AG10803 (cell line): ENCODE measurements around the gene RUNX1.

Source experiments
- DNase-seq: peaks from one replicate; pipeline ENCODE4 v3.0.0; 2010; ENCODE audit warnings: low read depth
- H3K4me3 ChIP-seq: 2 replicates; pipeline ENCODE4 v1.5.1; 2011; ENCODE audit warnings: mild to moderate bottlenecking, low read length, control low read depth
- TF ChIP-seq, protein P1 (sequence below): conservative IDR thresholded peaks from 2 replicates; pipeline ENCODE4 v1.5.1; 2011; ENCODE audit warnings: mild to moderate bottlenecking, low read length, control low read depth, inconsistent platforms

RUNX1 gene

DNA sequence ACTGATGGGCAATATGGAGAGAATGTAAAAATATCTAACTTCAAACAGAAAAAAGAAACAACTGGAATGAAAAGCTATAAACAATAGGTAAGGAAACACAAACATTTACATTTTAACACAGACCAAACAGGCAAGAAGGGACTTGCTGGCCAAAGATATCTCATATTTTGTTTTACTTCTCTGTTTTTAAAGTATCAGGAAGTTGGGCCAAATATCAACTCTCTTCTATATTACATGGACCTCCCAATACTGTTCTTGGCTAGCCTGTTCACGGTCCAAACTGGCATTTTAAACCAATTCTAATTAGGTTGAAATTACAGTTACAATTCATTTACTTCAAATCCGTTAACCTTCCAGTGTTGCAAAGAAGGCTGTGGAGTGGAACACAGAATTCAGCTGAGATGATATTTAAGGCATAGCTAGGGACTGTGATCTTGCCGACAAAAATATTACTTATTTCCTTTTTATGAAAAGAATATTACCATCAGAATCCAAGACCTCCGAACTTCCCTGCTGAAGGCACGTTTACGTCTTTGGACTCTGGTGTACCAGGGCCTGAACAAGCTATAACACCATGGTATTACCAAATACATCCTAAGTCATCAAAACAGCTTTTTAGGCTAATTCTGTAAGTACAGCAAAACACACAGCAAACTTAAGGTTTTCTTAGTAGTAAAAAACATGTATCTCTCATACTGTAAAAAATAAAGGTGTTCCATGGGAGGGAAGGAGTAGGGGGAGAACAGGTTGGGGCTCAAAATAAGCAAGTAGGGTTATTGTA, 165.4 kb downstream of the RUNX1 start:
- no peak for DNase-seq
- H3K4me3 ChIP-seq, result peak overlapping the region; percentile 81
- TF ChIP-seq, protein P1, sequence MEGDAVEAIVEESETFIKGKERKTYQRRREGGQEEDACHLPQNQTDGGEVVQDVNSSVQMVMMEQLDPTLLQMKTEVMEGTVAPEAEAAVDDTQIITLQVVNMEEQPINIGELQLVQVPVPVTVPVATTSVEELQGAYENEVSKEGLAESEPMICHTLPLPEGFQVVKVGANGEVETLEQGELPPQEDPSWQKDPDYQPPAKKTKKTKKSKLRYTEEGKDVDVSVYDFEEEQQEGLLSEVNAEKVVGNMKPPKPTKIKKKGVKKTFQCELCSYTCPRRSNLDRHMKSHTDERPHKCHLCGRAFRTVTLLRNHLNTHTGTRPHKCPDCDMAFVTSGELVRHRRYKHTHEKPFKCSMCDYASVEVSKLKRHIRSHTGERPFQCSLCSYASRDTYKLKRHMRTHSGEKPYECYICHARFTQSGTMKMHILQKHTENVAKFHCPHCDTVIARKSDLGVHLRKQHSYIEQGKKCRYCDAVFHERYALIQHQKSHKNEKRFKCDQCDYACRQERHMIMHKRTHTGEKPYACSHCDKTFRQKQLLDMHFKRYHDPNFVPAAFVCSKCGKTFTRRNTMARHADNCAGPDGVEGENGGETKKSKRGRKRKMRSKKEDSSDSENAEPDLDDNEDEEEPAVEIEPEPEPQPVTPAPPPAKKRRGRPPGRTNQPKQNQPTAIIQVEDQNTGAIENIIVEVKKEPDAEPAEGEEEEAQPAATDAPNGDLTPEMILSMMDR, result no peak

DNA sequence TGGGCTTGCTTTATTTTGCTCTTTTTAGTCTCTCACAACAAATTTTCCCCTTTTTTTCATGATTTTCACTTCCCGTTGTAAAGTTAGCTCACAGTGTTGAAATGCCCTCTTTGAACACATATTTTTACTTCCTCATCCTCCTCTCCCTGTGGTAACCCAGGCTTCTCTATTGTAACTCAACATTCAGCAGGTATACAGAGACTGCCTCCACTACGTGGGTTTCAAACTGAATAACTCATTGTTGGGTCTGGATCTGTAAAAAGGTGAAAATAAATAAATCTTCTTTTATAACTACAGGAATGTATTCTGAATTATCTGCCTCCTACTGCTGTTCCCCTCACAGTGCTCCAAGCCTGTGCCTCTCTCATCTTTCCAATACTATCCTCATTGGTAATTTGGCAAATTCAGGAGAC, 166.4 kb downstream of the RUNX1 start:
- no peak for DNase-seq
- peak overlapping the region; percentile 81 for H3K4me3 ChIP-seq
- TF ChIP-seq, protein P1, result no peak

DNA sequence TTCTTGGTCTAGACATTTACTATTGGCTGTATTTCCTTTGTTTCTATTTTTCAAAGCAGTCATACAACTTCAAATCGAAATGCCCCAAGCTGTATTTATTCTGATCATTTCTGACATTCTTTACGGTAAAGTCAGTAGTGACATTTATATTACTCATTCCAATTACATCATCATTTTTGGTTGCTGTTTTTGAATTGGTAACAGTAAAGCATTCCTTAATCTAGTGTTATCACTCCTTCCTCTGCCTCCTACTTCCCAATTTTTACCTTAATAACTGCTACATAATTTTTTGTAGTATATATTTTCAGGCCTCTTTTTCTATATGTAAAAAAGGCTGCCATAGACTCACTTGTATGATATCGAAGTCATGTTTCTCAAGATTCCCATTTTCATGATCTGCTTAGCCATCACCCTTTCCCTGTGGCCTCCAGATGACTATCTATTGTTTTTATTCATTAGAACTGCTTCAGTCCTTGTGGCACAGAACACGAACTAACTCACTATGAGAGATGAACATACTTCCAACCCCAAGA, 167.2 kb downstream of the RUNX1 start:
- DNase-seq, result peak; percentile 81
- TF ChIP-seq, protein P1, result no peak
- H3K4me3 ChIP-seq, result peak overlapping the region; percentile 81

DNA sequence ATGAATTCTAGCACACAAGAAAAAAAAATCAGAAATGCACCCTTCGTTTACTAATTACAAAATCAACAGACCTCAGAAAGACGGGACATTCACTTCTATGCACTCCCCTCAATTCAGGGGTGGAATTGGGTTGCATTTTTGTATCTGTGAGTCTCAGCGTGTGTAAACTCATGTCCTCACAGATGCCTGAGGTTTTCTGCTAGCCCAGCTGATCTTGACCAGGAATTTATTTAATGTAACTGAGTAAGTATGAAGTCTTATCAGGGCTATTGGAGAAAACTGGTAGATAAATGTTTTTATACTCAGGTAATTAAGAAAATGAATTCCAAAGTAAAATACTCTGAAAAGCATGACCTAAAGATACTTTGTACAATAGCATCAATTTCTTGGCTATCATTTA, 167.7 kb downstream of the RUNX1 start:
- peak; percentile 68 for DNase-seq
- TF ChIP-seq, protein P1, result no peak
- peak overlapping the region; percentile 81 for H3K4me3 ChIP-seq

DNA sequence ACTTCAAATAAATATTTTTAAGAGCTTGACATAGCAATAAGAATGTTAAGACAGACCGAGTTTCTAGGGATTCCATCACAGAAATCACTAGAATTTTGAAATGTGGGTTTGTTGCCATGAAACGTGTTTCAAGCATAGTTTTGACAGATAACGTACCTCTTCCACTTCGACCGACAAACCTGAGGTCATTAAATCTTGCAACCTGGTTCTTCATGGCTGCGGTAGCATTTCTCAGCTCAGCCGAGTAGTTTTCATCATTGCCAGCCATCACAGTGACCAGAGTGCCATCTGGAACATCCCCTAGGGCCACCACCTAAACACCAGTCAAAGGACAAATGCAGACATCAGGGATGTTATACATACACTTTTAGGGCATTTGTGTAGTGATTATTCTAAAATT, 168.7 kb downstream of the RUNX1 start:
- H3K4me3 ChIP-seq, result peak overlapping the region; percentile 18
- no peak for DNase-seq
- TF ChIP-seq, protein P1, result no peak

DNA sequence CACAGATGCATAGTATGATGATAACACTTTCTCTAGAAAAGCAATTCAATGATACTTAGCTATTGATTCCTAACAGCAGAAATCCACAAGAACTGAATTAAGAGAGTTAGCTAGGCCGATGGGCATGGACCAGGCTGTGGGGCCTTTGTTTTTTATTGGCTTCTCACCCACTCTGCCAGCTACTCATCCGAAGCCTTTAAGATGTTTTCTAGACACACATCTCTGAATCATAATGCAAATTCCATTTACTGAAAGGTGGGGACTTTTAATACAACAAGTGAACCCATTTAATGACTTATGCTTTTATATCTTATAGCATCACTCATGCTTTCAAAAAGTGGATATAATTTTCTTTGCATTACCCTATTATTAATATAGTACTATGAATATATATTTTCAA, 170.2 kb downstream of the RUNX1 start:
- peak overlapping the region; percentile 14; the same call in 1 of the 2 replicates for H3K4me3 ChIP-seq
- TF ChIP-seq, protein P1, result no peak
- DNase-seq, result no peak

DNA sequence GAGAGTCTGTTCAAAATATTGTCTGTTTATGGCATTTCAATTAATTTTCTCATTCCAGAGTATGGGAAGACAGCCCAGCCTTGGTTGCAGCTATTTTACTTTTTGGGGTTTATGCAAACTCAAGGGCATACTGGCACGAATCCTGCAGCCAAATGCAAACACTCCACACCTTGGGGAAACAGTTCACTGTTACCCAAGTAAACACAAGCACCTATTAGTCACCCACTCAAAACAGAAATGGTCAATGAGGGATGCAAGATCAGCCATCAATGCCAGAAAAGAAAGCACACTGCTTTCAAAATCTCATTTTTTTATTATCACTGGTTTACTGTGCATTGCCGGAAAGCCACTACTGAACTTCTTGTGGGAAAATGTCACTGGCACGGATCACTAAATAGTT, 170.6 kb downstream of the RUNX1 start:
- peak overlapping the region; percentile 7; the same call in 1 of the 2 replicates for H3K4me3 ChIP-seq
- TF ChIP-seq, protein P1, result no peak
- DNase-seq, result no peak
